Kidney tubule cell (primary cell): ENCODE measurements around the gene SPIB.

Experiments used
- DNase-seq: peaks from one replicate; pipeline ENCODE4 v3.0.0-alpha.2; 2018; ENCODE audit warnings: low spot score

The SPIB gene

DNA sequence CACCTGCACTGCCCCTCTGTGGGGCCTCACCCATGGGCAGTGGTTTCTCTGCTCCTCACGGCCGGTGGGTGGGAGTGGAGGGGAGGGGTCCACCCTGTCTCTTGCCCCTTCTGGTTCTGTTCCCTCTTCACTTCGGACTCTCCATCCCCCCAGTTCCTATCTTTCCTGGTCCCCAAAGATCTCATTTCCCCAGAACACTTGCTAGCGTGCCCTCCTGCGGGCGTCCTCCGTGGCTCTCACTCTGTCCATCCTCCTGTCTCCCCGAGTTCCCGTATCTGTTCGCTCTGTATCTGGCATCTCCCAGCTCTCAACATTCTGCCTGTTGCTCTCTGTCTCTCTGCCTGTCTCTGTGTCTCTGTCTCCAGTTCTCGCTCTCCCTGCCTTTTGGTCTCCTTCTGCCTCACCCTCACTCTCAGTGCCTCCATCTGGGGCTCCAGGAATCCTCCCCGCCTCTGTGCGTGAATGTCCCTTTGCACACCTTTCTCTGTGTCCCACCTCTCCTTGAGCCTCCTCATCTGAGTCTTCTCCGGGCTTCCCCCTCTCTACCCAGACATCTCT is 363 bp downstream of the SPIB start:
- DNase-seq = no peak

GRCh38 chr19:50419580-50420035 is 870 bp downstream of the SPIB start:
- no peak for DNase-seq

DNA sequence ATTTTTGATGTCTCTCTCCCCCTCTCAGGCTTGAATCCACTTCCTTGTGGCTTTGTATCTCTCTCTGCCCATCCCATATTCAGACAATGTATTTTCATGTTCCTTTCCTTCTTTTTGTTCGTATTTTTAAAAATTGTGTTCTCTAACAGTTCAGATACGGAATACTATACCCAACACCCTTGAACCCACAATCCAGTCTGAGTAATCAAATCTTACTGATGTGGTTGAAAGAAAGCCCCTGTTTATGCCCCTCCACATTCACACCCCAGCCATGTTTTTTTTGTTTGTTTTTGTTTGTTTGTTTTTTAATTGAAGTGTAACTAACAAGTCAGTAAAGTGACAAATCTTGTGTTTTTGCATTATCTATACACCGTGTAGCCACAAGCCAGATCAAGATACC is 1.4 kb downstream of the SPIB start:
- DNase-seq = no peak

- no peak for DNase-seq
These were observed 2.1 kb downstream of the SPIB start for GRCh38 chr19:50420808-50421207.

- DNase-seq = no peak
These were observed 3.9 kb downstream of the SPIB start for GRCh38 chr19:50422397-50423278.

- no peak for DNase-seq
These were observed 4.8 kb downstream of the SPIB start for GRCh38 chr19:50423279-50424113.

DNA sequence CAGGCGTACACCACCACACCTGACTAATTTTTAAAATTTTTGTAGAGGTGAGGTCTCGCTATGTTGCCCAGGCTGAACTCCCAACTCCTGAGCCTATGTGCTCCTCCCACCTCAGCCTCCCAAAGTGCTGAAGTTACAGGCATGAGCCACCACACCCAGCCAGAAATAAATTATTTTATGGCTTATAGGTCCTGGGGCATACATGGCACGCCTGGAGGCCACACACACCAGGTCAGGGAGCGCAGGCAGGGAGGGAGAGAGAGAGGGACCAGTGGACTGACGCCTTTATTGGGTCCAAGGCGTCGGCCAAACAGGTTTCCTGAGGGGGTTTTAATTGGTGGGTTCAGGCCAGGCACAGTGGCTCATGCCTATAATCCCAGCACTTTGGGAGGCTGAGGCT is 6.8 kb downstream of the SPIB start:
- DNase-seq = no peak

DNA sequence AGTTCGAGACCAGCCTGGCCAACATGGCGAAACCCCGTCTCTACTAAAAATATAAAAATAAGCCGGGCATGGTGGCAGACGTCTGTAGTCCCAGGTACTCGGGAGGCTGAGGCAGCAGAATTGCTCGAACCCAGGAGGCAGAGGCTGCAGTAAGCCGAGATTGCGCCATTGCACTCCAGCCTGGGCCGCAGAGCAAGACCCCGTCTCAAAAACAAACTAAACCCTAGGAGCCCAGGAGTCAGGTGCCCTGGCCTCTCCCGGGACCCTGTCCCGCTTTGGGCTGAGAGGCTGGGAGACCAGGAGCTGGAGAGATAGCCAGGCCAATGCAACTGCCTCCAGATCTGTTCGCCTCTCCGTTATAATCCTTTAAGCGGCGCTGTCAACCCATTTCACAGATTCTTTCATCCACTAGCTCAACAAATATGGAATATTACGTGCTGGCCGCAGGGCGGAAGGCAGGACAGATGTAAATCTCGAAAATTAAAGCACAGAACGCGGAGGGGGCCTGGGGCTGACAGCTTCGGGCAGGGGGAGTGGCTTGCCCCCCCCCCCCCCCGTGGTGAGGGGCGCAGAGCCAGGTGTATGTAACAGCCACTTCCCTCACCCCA is 8.7 kb downstream of the SPIB start:
- DNase-seq = no peak

DNA sequence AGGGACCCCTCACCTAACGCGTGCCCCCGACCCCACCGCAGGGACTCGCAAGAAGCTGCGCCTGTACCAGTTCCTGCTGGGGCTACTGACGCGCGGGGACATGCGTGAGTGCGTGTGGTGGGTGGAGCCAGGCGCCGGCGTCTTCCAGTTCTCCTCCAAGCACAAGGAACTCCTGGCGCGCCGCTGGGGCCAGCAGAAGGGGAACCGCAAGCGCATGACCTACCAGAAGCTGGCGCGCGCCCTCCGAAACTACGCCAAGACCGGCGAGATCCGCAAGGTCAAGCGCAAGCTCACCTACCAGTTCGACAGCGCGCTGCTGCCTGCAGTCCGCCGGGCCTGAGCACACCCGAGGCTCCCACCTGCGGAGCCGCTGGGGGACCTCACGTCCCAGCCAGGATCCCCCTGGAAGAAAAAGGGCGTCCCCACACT is 9.3 kb downstream of the SPIB start:
- DNase-seq = peak; percentile 78

GRCh38 chr19:50428772-50429463 is 10.2 kb downstream of the SPIB start:
- DNase-seq = no peak

GRCh38 chr19:50430888-50431342 is 12.2 kb downstream of the SPIB start:
- DNase-seq = no peak

GRCh38 chr19:50431343-50432220 is 12.8 kb downstream of the SPIB start:
- peak; percentile 75 for DNase-seq

GRCh38 chr19:50432221-50433028 is 13.7 kb downstream of the SPIB start, which contains the start of gene MYBPC2:
Gene MYBPC2 (plus strand): TSS chr19:50432892. CDS start chr19:50432954, 62 bp downstream.
- DNase-seq = no peak

DNA sequence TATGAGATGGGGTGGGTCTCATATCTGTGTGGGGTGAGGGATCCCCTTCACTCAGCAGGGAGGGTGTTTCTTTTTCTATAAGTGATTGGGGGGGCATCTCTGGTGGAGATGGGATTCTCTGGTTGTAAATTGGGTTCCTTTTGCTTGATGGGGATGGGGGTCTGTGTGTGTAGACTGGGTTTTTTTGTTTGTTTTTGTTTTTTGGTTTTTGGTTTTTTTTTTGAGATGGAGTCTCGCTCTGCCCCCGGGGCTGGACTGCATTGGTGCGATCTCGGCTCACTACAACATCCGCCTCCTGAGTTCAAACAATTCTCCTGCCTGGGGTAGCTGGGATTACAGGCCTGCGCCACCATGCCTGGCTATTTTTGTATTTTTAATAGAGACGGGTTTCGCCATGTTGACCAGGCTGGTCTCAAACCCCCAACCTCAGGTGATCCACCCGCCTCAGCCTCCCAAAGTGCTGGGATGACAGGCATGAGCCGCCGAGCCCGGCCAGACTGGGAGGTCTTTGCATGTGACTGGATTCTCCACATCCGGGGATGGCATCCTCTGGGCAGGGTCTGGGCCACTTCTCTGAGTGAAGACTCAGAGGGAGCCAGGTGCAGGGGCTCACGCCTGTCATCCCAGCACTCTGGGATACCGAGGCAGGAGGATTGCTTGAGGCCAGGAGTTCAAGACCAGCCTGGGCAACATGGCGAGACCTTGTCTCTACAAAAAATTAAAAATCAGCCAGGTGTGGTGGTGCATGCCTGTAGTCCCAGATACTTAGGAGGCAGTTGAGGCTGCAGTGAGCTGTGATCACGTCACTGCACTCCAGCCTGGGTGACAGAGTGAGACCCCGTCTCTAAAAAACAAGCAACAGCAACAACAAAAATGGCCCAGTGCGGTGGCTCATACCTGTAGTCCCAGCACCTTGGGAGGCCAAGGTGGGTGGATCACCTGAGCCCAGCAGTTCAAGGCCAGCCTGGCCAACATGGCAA is 14.8 kb downstream of the SPIB start:
- DNase-seq = no peak

GRCh38 chr19:50434525-50434924 is 15.8 kb downstream of the SPIB start:
- DNase-seq = no peak

GRCh38 chr19:50435221-50435620 is 16.5 kb downstream of the SPIB start:
- DNase-seq = no peak

DNA sequence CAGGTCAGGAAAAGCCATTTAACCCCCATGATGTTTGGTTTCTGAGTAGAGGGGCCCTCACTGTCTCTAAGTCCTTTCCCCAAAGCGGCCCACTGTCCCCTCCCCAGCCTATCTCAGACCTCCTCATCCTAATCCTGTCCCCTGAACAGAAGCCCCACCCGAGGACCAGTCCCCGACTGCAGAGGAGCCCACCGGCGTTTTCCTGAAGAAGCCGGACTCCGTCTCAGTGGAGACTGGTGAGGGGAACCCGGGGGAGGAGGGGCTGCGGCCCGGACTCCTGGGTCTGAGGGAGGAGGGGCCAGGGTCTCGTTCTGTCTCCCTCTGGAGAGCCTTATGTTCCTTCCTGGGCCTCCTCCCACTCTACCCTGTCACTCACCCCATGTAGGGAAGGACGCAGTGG is 16.9 kb downstream of the SPIB start:
- DNase-seq = no peak

- no peak for DNase-seq
These were observed 19.2 kb downstream of the SPIB start for GRCh38 chr19:50437862-50438449.
